Lower lobe of right lung (tissue), 2 donors: Measurements from ENCODE around the gene ROBO2. TPM values are rescaled to one million over a fixed set of nuclear protein-coding genes. Genes with fewer than 3 reads are reported as not detected.

ENCODE experiments used
- ATAC-seq, 2 donors: fragments of 200-7000 bp; cut with Tn5 transposase; one replicate each; pipeline ENCODE4 v1.9.1; 2020 to 2022; ENCODE audit warnings: mild to moderate bottlenecking in 2 of 2, moderate library complexity in 2 of 2
- DNase-seq: peaks from one replicate; pipeline ENCODE4 v3.0.0-alpha.2; 2020
- H3K27ac ChIP-seq: fragments of 200-600 bp; one replicate; pipeline ENCODE4 v1.8.0; 2022
- H3K27me3 ChIP-seq: fragments of 200-600 bp; one replicate; pipeline ENCODE4 v1.8.0; 2022; ENCODE audit warnings: low read depth
- H3K36me3 ChIP-seq: fragments of 200-600 bp; one replicate; pipeline ENCODE4 v1.8.0; 2022; ENCODE audit warnings: mild to moderate bottlenecking
- H3K4me1 ChIP-seq: fragments of 200-600 bp; one replicate; pipeline ENCODE4 v1.8.0; 2022
- H3K4me3 ChIP-seq: fragments of 200-600 bp; one replicate; pipeline ENCODE4 v1.8.0; 2022; ENCODE audit warnings: mild to moderate bottlenecking
- H3K9me3 ChIP-seq: fragments of 200-600 bp; one replicate; pipeline ENCODE4 v1.8.0; 2022
- intact Hi-C: fragments of 100-400 bp; cut with DNase I; formaldehyde crosslinking; loops from one replicate; pipeline ENCODE4 v1.11.0; 2022
- total RNA-seq: library from RNA; stranded (reverse); fragmentation: NEBNext Ultra II Directional; extraction: Animal tissue kit (Norgen Biotek cat#: 25700); gene quantifications from one replicate; pipeline ENCODE4 v1.2.1, GENCODE V29; 2021
- TF ChIP-seq, protein P1 (sequence below): fragments of 200-600 bp; IDR thresholded peaks from one replicate; pipeline ENCODE4 v1.8.0; 2022; ENCODE audit warnings: antibody characterized with exemption, mild to moderate bottlenecking
- donor health status: DM: no; HTN: yes; CAD: no; lungs with severe emphysema.

ROBO2 gene
- total RNA-seq, 1 donor from 2014 or later, result 11.8 TPM

- intact Hi-C loops, result no loop called here
- H3K27me3 ChIP-seq, result no peaks in the 10 kb centered on the region
- ATAC-seq (no peak), DNase-seq (no peak)
- H3K27ac ChIP-seq, result no peak overlapping the region
- no peaks in the 10 kb centered on the region for H3K36me3 ChIP-seq
- no peak overlapping the region for H3K4me3 ChIP-seq
- TF ChIP-seq, protein P1, sequence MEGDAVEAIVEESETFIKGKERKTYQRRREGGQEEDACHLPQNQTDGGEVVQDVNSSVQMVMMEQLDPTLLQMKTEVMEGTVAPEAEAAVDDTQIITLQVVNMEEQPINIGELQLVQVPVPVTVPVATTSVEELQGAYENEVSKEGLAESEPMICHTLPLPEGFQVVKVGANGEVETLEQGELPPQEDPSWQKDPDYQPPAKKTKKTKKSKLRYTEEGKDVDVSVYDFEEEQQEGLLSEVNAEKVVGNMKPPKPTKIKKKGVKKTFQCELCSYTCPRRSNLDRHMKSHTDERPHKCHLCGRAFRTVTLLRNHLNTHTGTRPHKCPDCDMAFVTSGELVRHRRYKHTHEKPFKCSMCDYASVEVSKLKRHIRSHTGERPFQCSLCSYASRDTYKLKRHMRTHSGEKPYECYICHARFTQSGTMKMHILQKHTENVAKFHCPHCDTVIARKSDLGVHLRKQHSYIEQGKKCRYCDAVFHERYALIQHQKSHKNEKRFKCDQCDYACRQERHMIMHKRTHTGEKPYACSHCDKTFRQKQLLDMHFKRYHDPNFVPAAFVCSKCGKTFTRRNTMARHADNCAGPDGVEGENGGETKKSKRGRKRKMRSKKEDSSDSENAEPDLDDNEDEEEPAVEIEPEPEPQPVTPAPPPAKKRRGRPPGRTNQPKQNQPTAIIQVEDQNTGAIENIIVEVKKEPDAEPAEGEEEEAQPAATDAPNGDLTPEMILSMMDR, result no peak
- no peaks in the 10 kb centered on the region for H3K9me3 ChIP-seq
- H3K4me1 ChIP-seq, result no peaks in the 10 kb centered on the region
These were observed 323.0 kb downstream of the ROBO2 start for GRCh38 chr3:77362936-77363335.

GRCh38 chr3:77365152-77365551 lies 325.3 kb downstream of the ROBO2 start:
- no peaks in the 10 kb centered on the region for H3K27me3 ChIP-seq
- no peaks in the 10 kb centered on the region for H3K9me3 ChIP-seq
- no peak overlapping the region for H3K27ac ChIP-seq
- ATAC-seq, result no peak
- TF ChIP-seq, protein P1, result no peak
- no peak for DNase-seq
- intact Hi-C loops, result no loop called here
- no peaks in the 10 kb centered on the region for H3K36me3 ChIP-seq
- H3K4me1 ChIP-seq, result no peaks in the 10 kb centered on the region
- H3K4me3 ChIP-seq, result no peak overlapping the region

GRCh38 chr3:77370413-77370812 lies 330.5 kb downstream of the ROBO2 start:
- Histone ChIP-seq H3K4me3 (no peak overlapping the region), H3K27ac (no peak overlapping the region), H3K9me3 (no peaks in the 10 kb centered on the region), H3K4me1 (no peaks in the 10 kb centered on the region), H3K27me3 (no peaks in the 10 kb centered on the region), H3K36me3 (no peaks in the 10 kb centered on the region)
- no peak for ATAC-seq
- DNase-seq, result no peak
- TF ChIP-seq, protein P1, result no peak
- intact Hi-C loops, result no loop called here

- no peak overlapping the region for H3K27ac ChIP-seq
- intact Hi-C loops, result no loop called here
- no peaks in the 10 kb centered on the region for H3K36me3 ChIP-seq
- H3K4me1 ChIP-seq, result no peaks in the 10 kb centered on the region
- no peaks in the 10 kb centered on the region for H3K9me3 ChIP-seq
- no peaks in the 10 kb centered on the region for H3K27me3 ChIP-seq
- TF ChIP-seq, protein P1, result no peak
- ATAC-seq, result no peak
- no peak overlapping the region for H3K4me3 ChIP-seq
- no peak for DNase-seq
These were observed 332.1 kb downstream of the ROBO2 start for GRCh38 chr3:77372018-77372417.

- intact Hi-C loops, result no loop called here
- Histone ChIP-seq H3K4me3 (no peak overlapping the region), H3K27ac (no peak overlapping the region), H3K9me3 (no peaks in the 10 kb centered on the region), H3K27me3 (no peaks in the 10 kb centered on the region), H3K4me1 (no peaks in the 10 kb centered on the region), H3K36me3 (no peaks in the 10 kb centered on the region)
- ATAC-seq (no peak), DNase-seq (no peak)
- TF ChIP-seq, protein P1, result no peak
These were observed 332.9 kb downstream of the ROBO2 start for GRCh38 chr3:77372634-77373346.
